Thyroid gland (tissue), 4 donors: Measurements from ENCODE around the gene LARGE1. TPM values are rescaled to one million over a fixed set of nuclear protein-coding genes. Genes with fewer than 3 reads are reported as not detected.
A peak's percentile ranks its signal among the peaks of the same experiment; 100 is the strongest.

ENCODE experiments used
- DNase-seq, 2 donors: peaks; one replicate each; pipeline ENCODE4 v3.0.0-alpha.2; 2019
- H3K27ac ChIP-seq, 3 donors: fragments of 200-600 bp; sonication (generic); 1 replicate in 2 of 3; 2 replicates in 1 of 3; pipeline ENCODE4 v1.5.1; 2016 to 2019; ENCODE audit warnings: mild to moderate bottlenecking in 1 of 3, moderate library complexity in 1 of 3
- H3K27me3 ChIP-seq: fragments of 200-600 bp; sonication (generic); one replicate; pipeline ENCODE4 v1.5.1; 2019
- H3K36me3 ChIP-seq, 2 donors: fragments of 200-600 bp; sonication (generic); one replicate each; pipeline ENCODE4 v1.5.1; 2016 to 2019
- H3K4me1 ChIP-seq, 2 donors: fragments of 200-600 bp; sonication (generic); one replicate each; pipeline ENCODE4 v1.5.1; 2017 to 2019
- H3K4me3 ChIP-seq, 3 donors: fragments of 200-600 bp; sonication (generic); replicated peaks in 1 of 3; 1 replicate in 2 of 3; 2 replicates in 1 of 3; pipeline ENCODE4 v1.5.1; 2016; ENCODE audit warnings: mild to moderate bottlenecking in 1 of 3
- H3K9me3 ChIP-seq: fragments of 200-600 bp; sonication (generic); one replicate; pipeline ENCODE4 v1.5.1; 2017
- CTCF ChIP-seq, 6 experiments: fragments of 200-600 bp in 3 of 6; fragments of 450-650 bp in 3 of 6; sonication (generic) in 3 of 6; IDR thresholded peaks; one replicate each; pipeline ENCODE4 v1.5.1; 2016 to 2019; ENCODE audit warnings: antibody characterized with exemption in 6 of 6, mild to moderate bottlenecking in 2 of 6, inconsistent platforms in 1 of 6, moderate library complexity in 1 of 6
- POLR2A ChIP-seq, 2 donors: fragments of 450-650 bp; IDR thresholded peaks; one replicate each; pipeline ENCODE4 v1.6.1; 2017; ENCODE audit warnings: antibody characterized with exemption in 2 of 2, mild to moderate bottlenecking in 2 of 2, moderate library complexity in 1 of 2
- WGBS, 2 donors: methylation state at CpG; one replicate each; pipeline ENCODE4 v1.1.5; 2017; 5-methylcytosine and 5-hydroxymethylcytosine counted together
- intact Hi-C: fragments of 100-400 bp; cut with DNase I; formaldehyde crosslinking; loops from one replicate; pipeline ENCODE4 v1.15.1; 2023
- total RNA-seq, 4 donors: library from RNA; depleted of rRNA; stranded (reverse); fragments of >200 nt; gene quantifications; one replicate each; pipeline ENCODE4 v1.2.3, GENCODE V29; 2016

The LARGE1 gene
- total RNA-seq, 4 donors from 2014 or later = 13.6 to 16.3 (median 15.1) TPM

- Histone ChIP-seq H3K9me3 (no peaks in the 10 kb centered on the region), H3K4me3 (no peak overlapping the region), H3K27me3 (no peaks in the 10 kb centered on the region), H3K4me1 (peaks cover 13 to 14% of the 10 kb centered on the region in 2 donors), H3K36me3 (no peaks in the 10 kb centered on the region), H3K27ac (peak overlapping the region; percentile 35 to 45 (median 37))
- 38 to 64% methylated on average over 1 of the region's 1 CpG for WGBS, 2 donors
- DNase-seq = peak; percentile 8 to 15
- TF ChIP-seq POLR2A (IDR thresholded peaks at IDR 0.05) (no peak), CTCF (IDR thresholded peaks at IDR 0.05) (no peak)
- intact Hi-C loops = loop anchor here (5.0 kb wide), 1 partner anchor 277 kb away; no protein-coding TSS in a partner anchor
Observed at GRCh38 chr22:33300165-33300564, 620.1 kb downstream of the LARGE1 start.

- H3K9me3 ChIP-seq = no peaks in the 10 kb centered on the region
- no peaks in the 10 kb centered on the region for H3K27me3 ChIP-seq
- WGBS, 2 donors = 45 to 50% methylated on average over 7 of the region's 7 CpGs
- no peak overlapping the region for H3K4me3 ChIP-seq
- TF ChIP-seq POLR2A (IDR thresholded peaks at IDR 0.05) (no peak), CTCF (IDR thresholded peaks at IDR 0.05) (no peak)
- H3K27ac ChIP-seq = peak overlapping the region; percentile 35 to 45 (median 37)
- intact Hi-C loops = no loop called here
- peaks cover 13 to 14% of the 10 kb centered on the region in 2 donors for H3K4me1 ChIP-seq
- no peaks in the 10 kb centered on the region for H3K36me3 ChIP-seq
- peak; percentile 49 to 62 for DNase-seq
Observed at GRCh38 chr22:33299245-33299956, 620.9 kb downstream of the LARGE1 start.

DNA sequence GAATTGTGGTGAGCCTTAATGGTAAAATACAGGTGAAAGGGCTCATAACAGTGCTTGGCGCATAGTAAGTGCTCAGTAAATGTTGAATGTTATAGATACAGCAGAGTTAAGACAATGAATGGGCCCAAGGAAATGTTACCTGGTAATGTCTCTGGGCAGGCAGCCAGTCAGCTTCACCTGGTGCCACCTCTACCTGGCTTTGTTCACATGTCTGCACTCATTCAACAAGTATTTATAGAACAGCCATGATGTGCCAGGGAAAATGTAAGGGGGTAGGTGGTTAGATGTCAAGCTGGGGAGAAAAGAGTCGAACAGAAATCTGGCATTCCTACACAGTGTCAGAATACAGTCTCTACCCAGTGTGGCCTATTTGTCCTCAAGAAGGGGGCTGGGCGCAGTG, 623.3 kb downstream of the LARGE1 start:
- TF ChIP-seq POLR2A (IDR thresholded peaks at IDR 0.05) (no peak), CTCF (IDR thresholded peaks at IDR 0.05) (no peak)
- 93 to 94% methylated on average over 3 of the region's 3 CpGs for WGBS, 2 donors
- no peaks in the 10 kb centered on the region for H3K27me3 ChIP-seq
- no peak overlapping the region for H3K27ac ChIP-seq
- no peaks in the 10 kb centered on the region for H3K36me3 ChIP-seq
- H3K4me3 ChIP-seq = no peak overlapping the region
- H3K4me1 ChIP-seq = peaks cover 13 to 14% of the 10 kb centered on the region in 2 donors
- intact Hi-C loops = no loop called here
- no peaks in the 10 kb centered on the region for H3K9me3 ChIP-seq
- DNase-seq = no peak

DNA sequence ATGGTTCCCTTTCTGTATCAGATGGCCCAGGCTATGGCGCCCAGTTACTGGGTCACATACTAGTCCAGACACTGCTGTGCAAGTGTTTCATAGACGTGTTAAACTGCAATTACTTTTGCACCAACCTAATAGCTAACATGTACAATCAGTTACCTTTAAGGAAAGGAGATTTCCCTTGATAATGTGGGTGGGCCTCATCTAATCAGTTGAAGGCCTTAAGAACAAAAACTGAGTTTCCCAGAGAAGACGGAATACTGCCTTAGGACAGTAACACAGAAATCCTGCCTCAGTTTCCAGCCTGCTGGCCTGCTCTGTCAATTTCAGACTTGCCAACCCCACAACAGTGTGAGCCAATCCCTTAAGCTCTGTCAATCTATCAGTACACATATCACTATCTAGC, 632.2 kb downstream of the LARGE1 start:
- Histone ChIP-seq H3K27ac (no peak overlapping the region), H3K36me3 (no peaks in the 10 kb centered on the region), H3K4me1 (peaks cover 0 to 3% of the 10 kb centered on the region in 2 donors), H3K4me3 (no peak overlapping the region), H3K27me3 (no peaks in the 10 kb centered on the region), H3K9me3 (no peaks in the 10 kb centered on the region)
- intact Hi-C loops = no loop called here
- no peak for TF ChIP-seq POLR2A (IDR thresholded peaks at IDR 0.05)
- TF ChIP-seq CTCF (IDR thresholded peaks at IDR 0.05) = no peak
- 90 to 94% methylated on average over 3 of the region's 3 CpGs for WGBS, 2 donors
- no peak for DNase-seq

- Histone ChIP-seq H3K9me3 (no peaks in the 10 kb centered on the region), H3K4me3 (no peak overlapping the region)
Observed at GRCh38 chr22:33275073-33275443, 645.2 kb downstream of the LARGE1 start.

More at GRCh38 chr22:33275073-33275443, 645.2 kb downstream of the LARGE1 start:
- WGBS, 2 donors = 92 to 97% methylated on average over 2 of the region's 2 CpGs
- TF ChIP-seq POLR2A (IDR thresholded peaks at IDR 0.05) (no peak), CTCF (IDR thresholded peaks at IDR 0.05) (no peak)
- Histone ChIP-seq H3K4me1 (peaks cover 7 to 14% of the 10 kb centered on the region in 2 donors), H3K27ac (no peak overlapping the region), H3K36me3 (no peaks in the 10 kb centered on the region), H3K27me3 (no peaks in the 10 kb centered on the region)
- intact Hi-C loops = no loop called here
- no peak for DNase-seq
